ENCODE data around the gene GMDS.

Gene GMDS

GRCh38 chr6:2085657-2086056 is 159.7 kb downstream of the GMDS start:
- no peak for DNase-seq

DNA sequence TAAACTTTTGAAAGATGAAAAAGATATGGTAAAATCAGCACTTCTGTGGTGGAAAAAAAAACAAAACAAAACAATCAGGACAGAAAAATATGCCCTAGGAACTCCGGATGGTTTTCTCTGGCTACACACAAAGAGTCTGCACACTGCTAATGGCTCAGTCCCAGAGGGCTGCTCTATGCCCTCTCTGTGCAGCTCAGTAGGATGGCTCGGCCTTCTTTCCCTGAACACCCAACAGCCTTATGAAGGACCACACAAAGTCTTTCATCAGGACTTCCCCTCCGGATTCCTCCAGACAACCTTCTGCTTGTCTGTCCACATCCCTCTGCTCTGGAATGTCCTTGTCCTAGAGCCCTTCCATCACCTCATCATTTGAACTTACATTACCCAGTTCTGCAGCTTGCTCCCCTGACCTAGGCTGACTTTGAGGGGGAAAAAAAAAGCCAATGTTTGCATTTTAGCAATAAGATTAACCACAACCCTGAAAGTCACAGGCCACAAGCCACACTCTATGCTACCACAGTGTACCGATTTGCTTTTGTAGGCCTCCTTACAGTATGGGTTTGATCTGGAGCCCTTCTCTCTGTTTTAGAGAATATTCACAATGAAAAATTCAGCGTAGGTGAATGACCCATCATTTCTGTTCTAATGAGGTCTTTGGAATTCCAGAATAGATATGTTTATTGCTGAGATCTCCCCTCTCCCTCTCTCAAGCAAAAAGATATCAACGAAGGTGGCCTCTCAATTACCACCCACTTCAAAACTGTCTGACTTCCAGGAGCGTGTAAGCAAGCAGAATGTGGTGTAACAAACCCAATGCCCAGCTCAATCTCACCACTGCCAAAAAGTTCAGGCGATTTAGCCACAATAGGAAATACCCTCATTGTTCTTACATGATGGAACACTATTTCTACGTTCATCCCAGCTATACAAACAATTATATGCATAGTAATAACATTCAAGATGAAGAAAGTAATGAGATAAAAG is 164.0 kb downstream of the GMDS start:
- no peak for DNase-seq

DNA sequence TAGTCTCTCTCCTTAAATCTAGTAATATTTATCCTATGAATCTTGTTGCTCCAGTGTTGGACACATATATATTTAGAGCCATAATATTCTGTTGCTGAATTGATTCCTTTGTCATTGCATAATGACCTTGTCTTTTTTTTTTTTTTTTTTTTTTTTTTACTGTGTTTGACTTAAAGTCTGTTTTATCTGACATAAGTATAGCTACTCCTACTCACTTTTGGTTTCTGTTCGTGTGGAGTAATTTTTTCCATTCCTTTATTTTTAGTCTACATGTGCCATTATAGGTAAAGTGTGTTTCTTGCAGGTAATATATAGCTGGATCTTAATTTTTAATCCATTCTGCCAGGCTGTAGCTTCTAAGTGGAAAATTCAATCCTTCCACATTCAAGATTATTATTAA is 166.5 kb downstream of the GMDS start:
- no peak for DNase-seq

DNA sequence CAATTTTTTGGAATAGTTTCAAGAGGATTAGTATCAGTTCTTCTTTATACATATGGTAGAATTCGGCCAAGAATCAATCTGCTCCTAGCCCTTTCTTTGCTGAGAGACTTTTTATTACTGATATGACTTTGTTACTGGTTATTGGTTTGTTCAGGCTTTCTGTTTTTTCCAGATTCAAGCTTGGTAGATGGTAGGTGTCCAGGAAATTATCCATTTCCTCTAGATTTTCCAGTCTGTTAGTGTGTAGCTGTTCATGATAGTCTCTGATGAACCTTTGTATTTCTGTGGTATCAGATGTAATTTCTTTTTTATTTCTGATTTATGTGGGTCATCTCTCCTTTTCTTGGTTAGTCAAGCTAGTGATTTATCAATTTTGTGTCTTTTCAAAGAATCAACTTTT is 167.6 kb downstream of the GMDS start:
- DNase-seq: no peak

GRCh38 chr6:2073476-2073875 is 171.9 kb downstream of the GMDS start:
- no peak for DNase-seq

- DNase-seq: no peak
Observed at GRCh38 chr6:2072453-2072852, 173.0 kb downstream of the GMDS start.

DNA sequence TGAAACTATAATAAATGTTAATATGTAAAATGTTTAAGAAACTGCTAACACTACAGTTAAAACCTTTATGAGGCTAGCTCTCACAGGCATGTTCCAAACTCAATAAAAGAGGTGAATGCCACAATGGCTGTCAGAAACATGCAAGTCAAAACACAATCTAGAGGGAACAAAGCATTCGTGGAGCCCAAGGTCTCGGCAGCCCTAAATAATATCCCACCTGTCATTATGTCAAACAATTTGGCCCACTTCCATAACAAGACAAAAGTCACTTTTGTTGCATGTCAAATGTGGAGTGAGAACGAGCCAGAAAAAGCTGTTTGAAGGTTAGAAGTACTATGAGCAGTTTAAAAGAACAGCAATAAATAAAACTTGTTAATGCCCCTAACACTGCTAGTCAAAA is 181.9 kb downstream of the GMDS start:
- DNase-seq: no peak

DNA sequence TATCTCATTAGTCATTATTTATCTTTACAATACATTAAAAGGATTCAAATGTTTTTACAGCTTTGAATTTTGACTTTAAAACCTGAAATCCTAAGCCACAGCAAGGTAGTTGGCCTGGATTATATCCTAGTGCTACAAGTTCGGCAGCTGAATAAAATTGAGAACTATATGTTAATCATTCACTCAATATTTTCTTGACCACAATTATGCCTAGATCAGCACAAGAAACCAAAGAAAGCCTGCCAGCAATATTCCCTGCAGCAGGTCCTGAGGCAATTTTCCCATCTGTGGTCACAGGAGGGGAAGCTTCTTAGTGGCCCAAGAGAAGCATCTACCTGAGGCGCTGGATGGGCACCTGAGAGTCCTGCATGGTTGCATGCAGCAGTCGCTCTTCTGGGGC is 183.5 kb downstream of the GMDS start:
- no peak for DNase-seq

DNA sequence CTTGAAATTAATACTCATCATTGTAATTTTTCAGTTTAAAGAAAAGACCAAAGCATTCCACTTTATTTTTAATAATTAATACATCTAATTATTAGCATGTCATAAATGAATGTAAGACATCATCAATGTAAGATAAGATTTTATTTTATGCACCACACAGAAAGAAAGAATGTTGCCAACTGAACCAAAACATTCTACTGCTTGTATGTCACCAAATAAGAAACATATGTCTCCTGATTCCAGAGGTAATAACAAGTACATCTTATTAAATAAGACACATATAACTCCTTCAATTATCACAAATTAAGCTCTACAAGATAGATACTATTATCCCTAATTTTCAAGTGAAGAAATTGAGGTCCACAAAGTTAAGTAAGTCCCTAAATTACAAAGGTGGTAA is 189.5 kb downstream of the GMDS start:
- DNase-seq: no peak

GRCh38 chr6:2055143-2055542 is 190.3 kb downstream of the GMDS start:
- DNase-seq: no peak

DNA sequence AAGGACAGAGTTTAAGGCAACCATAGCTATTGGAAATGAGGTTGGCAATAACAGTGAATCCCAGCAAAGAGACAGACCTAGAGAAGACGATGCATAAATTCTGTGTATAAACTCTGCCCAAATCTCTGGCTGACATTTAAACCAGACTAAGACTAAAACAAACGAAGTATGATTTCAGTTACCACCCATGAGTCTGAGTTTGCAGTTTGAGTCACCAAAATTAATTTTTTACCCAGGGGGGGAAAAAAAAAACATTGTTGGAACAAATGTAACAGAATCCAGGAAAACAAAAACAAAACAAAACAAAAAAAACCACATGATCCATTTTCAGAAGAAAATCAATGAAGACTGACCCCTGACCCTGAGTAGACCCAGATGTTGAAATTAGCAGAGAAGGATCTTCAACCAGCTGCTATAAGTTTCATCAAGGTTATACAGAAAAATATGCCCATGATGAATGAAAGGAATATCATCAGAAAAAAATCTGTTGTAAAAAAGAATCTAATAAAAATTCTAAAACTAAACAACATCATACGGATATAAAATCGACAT is 190.8 kb downstream of the GMDS start:
- DNase-seq: no peak

GRCh38 chr6:2053691-2054090 is 191.7 kb downstream of the GMDS start:
- no peak for DNase-seq

GRCh38 chr6:2047855-2048254 is 197.6 kb downstream of the GMDS start:
- no peak for DNase-seq

DNA sequence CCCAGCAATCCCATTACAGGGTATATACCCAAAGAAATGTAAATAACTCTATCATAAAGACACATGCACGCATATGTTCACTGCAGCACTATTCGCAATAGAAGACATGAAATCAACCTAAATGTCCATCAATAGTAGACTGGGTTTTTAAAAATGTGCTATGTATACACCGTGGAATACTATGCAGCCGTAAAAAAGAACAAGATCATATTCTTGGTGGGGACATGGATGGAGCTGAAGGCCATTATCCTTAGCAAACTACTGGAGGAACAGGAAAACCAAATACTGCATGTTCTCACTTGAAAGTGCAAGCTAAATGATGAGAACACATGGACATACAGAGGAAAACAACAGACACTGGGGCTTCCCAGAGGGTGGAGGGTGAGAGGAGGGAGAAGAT is 201.2 kb downstream of the GMDS start:
- no peak for DNase-seq

DNA sequence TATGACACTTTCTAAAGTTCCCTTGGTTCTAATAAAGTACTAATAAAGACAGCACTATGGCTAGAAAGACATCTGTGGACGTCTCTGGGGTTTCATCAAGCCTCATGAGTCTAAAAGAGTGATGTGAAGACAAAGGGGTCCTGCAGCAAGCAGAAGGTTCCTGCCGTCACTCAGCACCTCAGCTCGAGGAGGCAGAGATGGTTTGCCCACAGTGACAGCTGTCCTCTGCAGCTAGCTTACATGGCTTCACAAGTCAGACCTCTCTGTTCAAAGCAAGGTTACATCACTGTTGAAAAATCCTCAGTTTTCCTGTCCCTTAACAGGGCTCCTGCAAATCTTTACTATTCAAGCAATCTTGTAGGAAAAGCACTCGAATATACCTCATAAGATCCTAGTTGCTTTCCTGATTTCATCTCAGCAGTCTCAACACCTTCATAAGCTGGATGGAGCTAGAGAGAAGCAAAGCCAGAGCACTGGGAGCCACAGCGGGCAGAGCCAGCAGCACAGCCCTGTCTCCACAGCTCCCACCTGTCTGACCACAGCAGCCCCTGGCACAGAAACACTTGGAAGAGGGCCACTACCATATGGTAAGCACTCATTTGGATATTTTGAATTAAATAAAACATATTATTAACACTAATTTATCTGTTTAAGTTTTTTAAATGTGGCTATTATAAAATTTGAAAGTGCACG is 202.3 kb downstream of the GMDS start:
- DNase-seq: no peak

DNA sequence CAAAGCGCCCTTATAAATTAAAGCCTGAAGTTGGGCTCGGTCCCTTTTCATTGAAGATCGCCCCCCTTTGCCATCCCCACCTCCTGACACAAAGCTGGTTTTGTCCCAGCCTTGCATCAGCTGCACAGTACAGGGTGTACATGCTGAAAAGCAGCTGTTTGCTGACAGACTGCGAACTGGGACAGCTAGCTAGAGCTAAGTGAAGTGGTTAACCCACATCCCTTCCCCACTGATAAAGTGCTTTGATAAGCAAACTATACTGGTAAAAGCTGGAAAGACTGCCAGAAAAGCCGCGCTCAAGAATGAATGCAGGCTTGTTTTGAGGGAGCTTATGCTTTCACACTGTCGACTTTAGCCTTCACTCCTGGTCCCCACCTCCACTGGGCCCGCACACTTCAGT is 207.3 kb downstream of the GMDS start:
- no peak for DNase-seq

DNA sequence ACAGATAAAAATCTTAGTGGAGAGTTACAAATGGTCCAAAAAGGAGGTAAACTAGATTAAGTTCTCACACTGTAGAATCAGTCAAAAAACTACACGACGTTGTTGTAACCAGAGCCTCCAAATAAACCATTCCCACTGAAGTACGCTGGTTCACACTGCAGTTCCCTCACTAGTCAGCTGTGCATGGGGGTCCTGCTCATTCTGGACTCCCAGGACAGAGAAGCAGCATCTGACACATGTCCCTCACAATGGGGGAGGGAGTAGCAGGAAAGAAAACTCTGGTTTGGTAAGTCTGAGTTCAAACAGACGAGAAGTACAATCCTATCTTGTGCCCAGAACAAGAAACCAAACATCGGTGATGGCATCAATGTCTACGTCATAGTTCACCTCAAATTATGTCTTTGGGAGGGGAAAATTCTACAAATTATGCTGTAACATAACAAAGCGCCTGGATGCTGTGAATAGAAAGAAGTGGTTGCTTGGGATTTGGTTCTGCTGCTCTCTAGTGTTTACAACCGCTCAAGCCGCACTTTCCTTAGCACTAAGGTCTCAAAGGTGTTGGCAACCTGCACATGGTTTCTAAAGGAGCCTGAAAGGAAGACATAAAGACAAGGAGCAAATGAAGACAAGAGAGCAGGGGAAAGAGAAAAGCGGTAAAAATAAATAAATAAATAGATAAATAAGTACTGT is 208.0 kb downstream of the GMDS start:
- no peak for DNase-seq

- no peak for DNase-seq
Observed at GRCh38 chr6:2036710-2037023, 208.7 kb downstream of the GMDS start.

GRCh38 chr6:2035826-2036709 is 209.3 kb downstream of the GMDS start:
- no peak for DNase-seq

- DNase-seq: no peak
Observed at GRCh38 chr6:2035046-2035445, 210.4 kb downstream of the GMDS start.

DNA sequence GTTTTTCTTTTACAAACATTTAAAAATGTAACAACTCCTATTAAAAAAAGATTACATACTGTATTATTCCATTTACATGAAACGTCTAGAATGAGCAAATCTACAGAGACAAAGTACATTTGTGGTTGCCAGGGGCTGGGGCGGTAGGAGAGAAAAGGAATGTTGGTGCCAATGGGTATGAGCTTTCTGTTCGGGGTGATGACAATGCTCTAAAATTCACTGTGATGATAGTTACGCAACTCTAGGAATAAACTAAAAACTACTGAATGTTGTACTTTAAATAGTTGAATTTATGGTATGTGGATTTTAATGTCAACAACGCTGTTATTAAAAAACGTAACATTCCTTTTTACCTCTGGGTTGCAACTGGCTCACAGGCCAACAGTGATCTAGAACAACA is 211.1 kb downstream of the GMDS start:
- DNase-seq: no peak

DNA sequence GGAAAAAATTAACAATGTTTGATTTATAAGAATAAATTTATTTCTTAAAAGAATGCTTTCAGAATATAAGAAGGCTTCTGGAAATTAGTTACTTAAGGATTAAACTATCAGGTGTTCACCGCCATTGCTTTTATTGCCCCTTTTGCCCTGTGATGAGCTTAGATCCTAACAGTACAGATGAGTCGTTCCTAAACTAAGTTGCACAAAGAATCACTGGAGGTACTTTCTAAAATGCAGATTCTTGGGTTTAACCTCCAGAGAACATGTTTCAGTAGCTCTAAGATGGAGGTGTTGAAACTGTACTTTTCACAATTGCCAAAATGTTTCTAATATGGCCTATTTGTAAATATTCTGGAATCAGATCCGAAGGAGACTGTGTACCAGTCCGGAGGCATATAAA is 211.9 kb downstream of the GMDS start:
- no peak for DNase-seq
